WERI-Rb-1 (cell line): ENCODE data around the gene DENND5B.
A peak's percentile ranks its signal among the peaks of the same experiment; 100 is the strongest.

Experiments used
- DNase-seq: peaks from one replicate; pipeline ENCODE4 v3.0.0-alpha.2; 2020
- H3K27ac ChIP-seq: fragments of 250-450 bp; sonication (Bioruptor Pico); 2 replicates; pipeline ENCODE4 v1.5.1; 2020; ENCODE audit warnings: mild to moderate bottlenecking, moderate library complexity
- H3K27me3 ChIP-seq: fragments of 250-450 bp; sonication (Bioruptor Pico); 2 replicates; pipeline ENCODE4 v1.5.1; 2021; ENCODE audit warnings: mild to moderate bottlenecking, low read depth, moderate library complexity; ENCODE audit not compliant: insufficient read depth, severe bottlenecking
- H3K36me3 ChIP-seq: fragments of 250-450 bp; sonication (Bioruptor Pico); 2 replicates; pipeline ENCODE4 v1.5.1; 2020; ENCODE audit warnings: mild to moderate bottlenecking, moderate library complexity
- H3K4me3 ChIP-seq: 2 replicates; pipeline ENCODE4 v1.5.1; 2011; ENCODE audit warnings: low read depth, mild to moderate bottlenecking, control low read depth, low read length
- H3K9me3 ChIP-seq: fragments of 250-450 bp; sonication (Bioruptor Pico); 2 replicates; pipeline ENCODE4 v1.5.1; 2021; ENCODE audit warnings: mild to moderate bottlenecking, moderate library complexity; ENCODE audit not compliant: severe bottlenecking
- CTCF ChIP-seq: IDR thresholded peaks from 2 replicates; pipeline ENCODE4 v1.5.1; 2011; ENCODE audit warnings: low read depth, mild to moderate bottlenecking, control low read depth, inconsistent platforms, low read length

The DENND5B gene

GRCh38 chr12:31355747-31356107 lies 235.2 kb downstream of the DENND5B start:
- DNase-seq, result no peak
- TF ChIP-seq CTCF, result no peak
- Histone ChIP-seq H3K36me3 (no peaks in the 10 kb centered on the region), H3K27me3 (no peaks in the 10 kb centered on the region), H3K4me3 (no peak overlapping the region), H3K9me3 (peaks cover 2% of the 10 kb centered on the region), H3K27ac (no peak overlapping the region)

DNA sequence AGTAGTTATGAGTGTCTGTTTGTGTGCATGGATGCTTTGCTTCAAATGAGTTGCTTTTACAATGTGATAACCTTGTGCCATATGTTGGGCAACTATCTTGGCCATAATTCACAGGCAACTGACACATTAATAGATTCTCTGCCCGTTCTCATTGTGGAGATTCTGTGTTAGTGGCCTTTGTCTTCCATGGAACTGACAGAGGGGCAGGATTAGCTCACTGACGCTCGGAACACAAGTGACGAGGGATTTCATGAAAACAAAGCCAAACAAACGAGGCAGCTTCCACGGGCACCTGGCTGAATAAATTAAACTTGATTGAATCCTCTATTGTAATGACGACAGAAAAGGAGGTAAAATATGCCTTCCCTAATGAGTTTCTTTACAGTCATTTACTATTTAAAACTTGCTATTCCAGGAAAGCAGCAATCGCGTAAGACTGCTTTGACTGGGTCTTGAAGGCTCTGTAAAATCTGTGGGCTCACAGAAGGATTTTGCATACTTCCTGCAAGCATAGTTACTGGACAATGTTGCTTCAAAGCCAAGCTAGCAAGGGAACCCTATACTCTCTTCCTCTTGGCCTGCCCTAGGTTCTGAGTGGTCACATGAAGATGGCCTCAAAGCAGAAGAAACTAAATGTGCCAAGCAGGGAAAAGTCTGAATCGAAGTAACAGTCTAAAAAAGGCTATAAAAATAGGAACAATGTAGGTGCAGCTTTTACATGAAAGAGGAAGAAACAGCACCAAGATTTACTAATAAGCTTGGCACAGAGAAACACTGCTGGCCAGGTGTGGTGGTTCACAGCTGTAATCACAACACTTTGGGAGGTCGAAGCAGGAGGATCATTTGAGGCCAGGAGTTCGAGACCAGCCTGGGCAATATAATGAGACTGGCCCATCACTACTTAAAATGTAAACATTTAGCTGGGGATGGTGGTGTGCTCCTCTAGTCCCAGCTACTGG lies 236.9 kb downstream of the DENND5B start:
- H3K27me3 ChIP-seq, result no peaks in the 10 kb centered on the region
- DNase-seq, result peak; percentile 70
- TF ChIP-seq CTCF, result no peak
- H3K36me3 ChIP-seq, result no peaks in the 10 kb centered on the region
- peak overlapping the region; percentile 26 for H3K4me3 ChIP-seq
- peak overlapping the region; percentile 91 for H3K27ac ChIP-seq
- peaks cover 2% of the 10 kb centered on the region for H3K9me3 ChIP-seq

DNA sequence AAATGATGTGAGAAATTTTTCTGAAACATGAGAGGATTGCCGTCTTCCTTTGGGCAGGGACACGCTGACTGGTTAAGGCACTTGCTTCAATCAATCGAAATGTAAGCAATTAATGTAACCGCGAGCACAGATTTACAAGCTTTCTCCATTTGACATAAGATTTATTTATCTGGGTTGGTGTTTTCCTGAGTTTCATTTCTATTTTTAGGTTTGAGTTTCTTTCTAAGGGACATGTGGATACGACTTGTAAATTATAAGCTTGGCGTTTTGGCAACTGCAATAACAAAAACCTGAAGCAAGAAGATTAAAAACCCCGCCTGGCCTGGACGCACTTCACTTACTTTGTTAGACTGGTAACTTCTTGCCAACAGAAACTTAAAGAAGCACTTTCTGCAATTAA lies 244.7 kb downstream of the DENND5B start:
- Histone ChIP-seq H3K9me3 (no peaks in the 10 kb centered on the region), H3K27me3 (no peaks in the 10 kb centered on the region), H3K4me3 (no peak overlapping the region), H3K36me3 (no peaks in the 10 kb centered on the region), H3K27ac (no peak overlapping the region)
- TF ChIP-seq CTCF, result no peak
- DNase-seq, result no peak

DNA sequence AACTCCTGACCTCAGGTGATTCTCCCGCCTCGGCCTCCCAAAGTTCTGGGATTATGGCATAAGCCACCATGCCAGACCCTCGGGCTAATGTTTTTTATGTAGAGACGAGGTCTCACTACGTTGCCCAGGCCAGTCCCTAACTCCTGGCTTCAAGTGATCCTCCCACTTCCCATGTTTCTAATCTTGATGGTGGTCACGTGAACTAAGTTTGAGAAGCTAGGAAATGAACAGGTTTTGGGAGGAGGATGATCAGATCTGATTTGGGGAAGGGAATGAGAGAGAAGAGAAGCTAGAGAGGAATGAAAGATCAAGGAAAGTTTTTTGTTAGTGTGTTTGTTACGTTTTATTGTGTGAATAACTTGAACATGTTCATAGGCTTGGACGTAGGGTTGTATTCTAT lies 247.8 kb downstream of the DENND5B start:
- no peak for DNase-seq
- no peaks in the 10 kb centered on the region for H3K9me3 ChIP-seq
- H3K4me3 ChIP-seq, result no peak overlapping the region
- no peaks in the 10 kb centered on the region for H3K36me3 ChIP-seq
- H3K27me3 ChIP-seq, result no peaks in the 10 kb centered on the region
- TF ChIP-seq CTCF, result no peak
- H3K27ac ChIP-seq, result no peak overlapping the region

- TF ChIP-seq CTCF, result no peak
Measured at GRCh38 chr12:31342286-31342685, 248.7 kb downstream of the DENND5B start.

More at GRCh38 chr12:31342286-31342685, 248.7 kb downstream of the DENND5B start:
- Histone ChIP-seq H3K4me3 (no peak overlapping the region), H3K27me3 (no peaks in the 10 kb centered on the region), H3K36me3 (no peaks in the 10 kb centered on the region), H3K9me3 (no peaks in the 10 kb centered on the region), H3K27ac (no peak overlapping the region)
- DNase-seq, result peak; percentile 33
